BLaER1 treated with 17β-estradiol and CSF1 and Interleukin-3, amounts not matched to agents 10 nM and 100 nM (cell line): ENCODE data around the gene C2orf69.

Experiments used
- H3K27ac ChIP-seq, 11 experiments: shearing (Covaris generic); formaldehyde crosslinking; 2 replicates each; pipeline ENCODE4 v1.8.1; 2022
- H3K27me3 ChIP-seq, 11 experiments: shearing (Covaris generic); formaldehyde crosslinking; 2 replicates each; pipeline ENCODE4 v1.8.1; 2022
- H3K36me3 ChIP-seq, 11 experiments: shearing (Covaris generic); formaldehyde crosslinking; 2 replicates each; pipeline ENCODE4 v1.8.1; 2022
- H3K4me1 ChIP-seq, 10 experiments: shearing (Covaris generic); formaldehyde crosslinking; 2 replicates each; pipeline ENCODE4 v1.8.1; 2022
- H3K4me2 ChIP-seq, 11 experiments: shearing (Covaris generic); formaldehyde crosslinking; 2 replicates each; pipeline ENCODE4 v1.8.1; 2022
- H3K4me3 ChIP-seq, 10 experiments: shearing (Covaris generic); formaldehyde crosslinking; 2 replicates each; pipeline ENCODE4 v1.8.1; 2022
- H3K9ac ChIP-seq, 11 experiments: shearing (Covaris generic); formaldehyde crosslinking; 2 replicates each; pipeline ENCODE4 v1.8.1; 2022
- H3K9me3 ChIP-seq, 11 experiments: shearing (Covaris generic); formaldehyde crosslinking; replicated peaks in 1 of 11; 2 replicates each; pipeline ENCODE4 v1.8.1; 2022
- H4K20me1 ChIP-seq, 11 experiments: shearing (Covaris generic); formaldehyde crosslinking; 2 replicates each; pipeline ENCODE4 v1.8.1; 2022
- Cebpa-rat ChIP-seq, 11 experiments: shearing (Covaris generic); IDR thresholded peaks; 2 replicates each; pipeline ENCODE4 v1.8.1; 2022

C2orf69 gene

DNA sequence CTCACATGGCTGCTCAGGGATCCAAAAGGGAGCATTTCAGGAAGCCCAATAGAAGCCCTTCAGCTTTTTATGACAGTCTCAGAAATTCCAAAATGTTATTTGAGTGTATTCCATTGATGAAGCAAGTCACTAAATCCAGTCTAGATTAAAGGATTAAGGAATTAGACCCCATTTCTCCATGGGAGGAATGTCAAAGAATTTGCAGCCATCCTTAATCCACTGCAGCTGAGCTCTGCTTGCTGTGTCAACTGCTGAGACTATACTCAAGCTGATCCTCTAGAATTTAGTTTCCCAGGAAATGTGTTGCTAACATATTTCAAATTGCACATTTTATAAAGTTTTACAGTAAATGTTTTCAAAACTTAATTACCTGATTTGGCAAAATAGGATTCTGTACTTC is 28.4 kb upstream of the C2orf69 start:
- peaks cover 0 to 10% (median 3%) of the 10 kb centered on the region in 11 experiments; a peak in 6 of 22 replicates for H3K36me3 ChIP-seq
- H3K9ac ChIP-seq: no peak overlapping the region
- no peaks in the 10 kb centered on the region for H3K4me1 ChIP-seq
- H3K27me3 ChIP-seq: no peaks in the 10 kb centered on the region
- H4K20me1 ChIP-seq: no peaks in the 10 kb centered on the region
- no peak overlapping the region for H3K27ac ChIP-seq
- no peak overlapping the region for H3K4me2 ChIP-seq
- peaks cover 0 to 11% (median 0%) of the 10 kb centered on the region in 11 experiments; a peak in 5 of 22 replicates for H3K9me3 ChIP-seq
- H3K4me3 ChIP-seq: no peak overlapping the region
- no peak for TF ChIP-seq Cebpa-rat (IDR thresholded peaks at IDR 0.05)

DNA sequence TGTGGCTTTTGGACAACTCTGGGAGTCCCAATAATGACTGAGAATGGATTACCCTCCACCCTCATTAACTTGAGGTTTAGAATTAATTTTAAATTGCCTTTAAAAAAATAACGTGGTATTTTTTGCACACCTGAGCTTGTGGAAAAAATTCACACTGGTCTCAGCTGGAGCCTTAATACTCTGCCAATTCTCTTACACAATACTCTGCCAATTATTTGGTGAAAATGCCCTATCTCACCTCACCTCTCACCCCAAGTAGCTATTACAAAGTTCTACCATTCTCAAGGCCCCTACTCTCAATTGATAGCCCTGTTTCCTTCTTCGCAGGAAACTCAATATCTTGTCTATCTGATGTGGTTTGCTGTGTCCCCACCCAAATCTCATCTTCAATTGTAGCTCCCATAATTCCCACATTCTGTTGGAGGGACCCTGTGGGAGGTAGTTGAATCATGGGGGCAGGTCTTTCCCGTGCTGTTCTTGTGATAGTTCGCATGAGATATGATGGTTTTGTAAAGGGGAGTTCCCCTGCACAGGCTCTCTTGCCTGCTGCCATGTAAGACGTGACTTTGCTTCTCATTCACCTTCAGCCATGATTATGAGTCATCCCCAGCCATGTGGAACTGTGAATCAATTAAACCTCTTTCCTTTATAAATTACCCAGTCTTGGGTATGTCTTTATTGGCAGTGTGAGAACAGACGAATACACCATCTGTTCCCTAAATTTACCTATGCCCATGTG is 27.4 kb upstream of the C2orf69 start:
- Histone ChIP-seq H4K20me1 (no peaks in the 10 kb centered on the region), H3K27me3 (no peaks in the 10 kb centered on the region), H3K36me3 (peaks cover 0 to 10% (median 0%) of the 10 kb centered on the region in 11 experiments; a peak in 5 of 22 replicates), H3K9ac (no peak overlapping the region), H3K4me2 (no peak overlapping the region), H3K4me3 (no peak overlapping the region), H3K9me3 (peaks cover 0 to 6% (median 0%) of the 10 kb centered on the region in 11 experiments; a peak in 5 of 22 replicates), H3K27ac (no peak overlapping the region), H3K4me1 (no peaks in the 10 kb centered on the region)
- no peak for TF ChIP-seq Cebpa-rat (IDR thresholded peaks at IDR 0.05)

DNA sequence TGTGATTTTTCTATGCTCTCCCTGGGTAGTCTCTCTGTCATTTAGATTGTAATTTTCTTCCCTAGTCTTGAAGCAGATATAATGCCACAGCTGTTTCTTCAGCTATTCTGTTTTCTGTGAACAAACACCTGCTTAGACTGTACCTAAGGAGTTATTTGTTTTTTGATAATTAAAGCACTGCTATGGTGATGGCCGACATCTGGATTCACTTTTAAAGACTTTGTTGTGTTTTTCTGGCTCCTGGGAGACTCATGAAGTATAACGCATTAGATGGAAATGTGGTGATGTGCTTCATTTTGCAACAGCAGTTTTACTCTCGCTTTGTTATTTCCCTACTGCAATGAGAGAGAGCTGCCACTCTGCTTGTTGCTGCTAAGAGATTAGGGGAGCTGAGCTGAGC is 15.7 kb upstream of the C2orf69 start:
- Histone ChIP-seq H3K9me3 (peaks cover 0 to 9% (median 0%) of the 10 kb centered on the region in 11 experiments; a peak in 3 of 22 replicates), H3K36me3 (no peaks in the 10 kb centered on the region), H3K9ac (no peak overlapping the region), H4K20me1 (no peaks in the 10 kb centered on the region), H3K27me3 (no peaks in the 10 kb centered on the region), H3K4me1 (no peaks in the 10 kb centered on the region), H3K27ac (no peak overlapping the region), H3K4me2 (no peak overlapping the region), H3K4me3 (no peak overlapping the region)
- TF ChIP-seq Cebpa-rat (IDR thresholded peaks at IDR 0.05): no peak

DNA sequence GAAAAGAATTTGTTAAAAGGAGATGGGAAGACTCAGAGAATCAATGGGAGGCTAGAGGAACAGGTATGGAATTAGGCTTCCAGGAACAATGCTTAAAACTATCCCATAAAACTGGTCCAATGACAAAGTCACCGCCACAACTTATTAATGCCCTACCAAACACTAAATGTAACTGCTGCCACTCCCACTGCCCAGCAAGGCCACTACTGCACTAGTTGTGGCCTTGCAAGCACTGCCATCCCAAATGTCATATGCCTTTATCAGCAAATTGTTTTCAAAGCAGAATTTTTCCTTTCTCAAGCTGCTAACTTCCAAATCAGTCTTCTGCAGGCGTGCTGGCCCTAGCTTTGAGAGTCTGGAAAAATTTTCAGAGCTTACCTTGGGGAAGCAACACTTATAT is 14.5 kb upstream of the C2orf69 start:
- no peak for TF ChIP-seq Cebpa-rat (IDR thresholded peaks at IDR 0.05)
- Histone ChIP-seq H3K4me3 (no peak overlapping the region), H3K4me2 (no peak overlapping the region), H3K4me1 (no peaks in the 10 kb centered on the region), H3K36me3 (no peaks in the 10 kb centered on the region), H3K27me3 (no peaks in the 10 kb centered on the region), H3K9ac (no peak overlapping the region), H3K9me3 (peaks cover 0 to 9% (median 0%) of the 10 kb centered on the region in 11 experiments; a peak in 3 of 22 replicates), H4K20me1 (no peaks in the 10 kb centered on the region), H3K27ac (no peak overlapping the region)

DNA sequence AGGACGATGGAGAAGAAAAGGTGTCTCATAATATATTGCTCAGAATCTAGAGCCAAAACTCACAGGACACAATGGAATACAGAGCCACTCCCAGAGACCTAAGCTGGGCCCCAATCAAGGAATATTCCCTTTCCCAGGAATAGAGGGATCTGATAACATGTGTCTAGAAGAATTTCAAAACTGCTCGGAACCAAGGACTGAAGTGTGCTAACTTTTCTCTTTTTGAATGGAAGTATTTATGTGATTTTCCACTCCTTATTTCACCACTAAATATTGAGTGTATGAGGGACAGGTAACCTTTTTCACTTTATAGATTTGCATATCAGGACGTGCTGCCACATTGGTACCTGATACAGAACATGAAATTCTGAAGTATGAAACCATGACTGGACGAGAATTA is 9.2 kb upstream of the C2orf69 start:
- Histone ChIP-seq H3K9me3 (no peaks in the 10 kb centered on the region), H3K27me3 (no peaks in the 10 kb centered on the region), H3K36me3 (no peaks in the 10 kb centered on the region), H3K4me1 (peaks cover 0 to 2% (median 0%) of the 10 kb centered on the region in 10 experiments; a peak in 1 of 20 replicates), H3K27ac (no peak overlapping the region), H3K4me3 (no peak overlapping the region), H3K4me2 (no peak overlapping the region), H4K20me1 (no peaks in the 10 kb centered on the region), H3K9ac (no peak overlapping the region)
- TF ChIP-seq Cebpa-rat (IDR thresholded peaks at IDR 0.05): no peak

DNA sequence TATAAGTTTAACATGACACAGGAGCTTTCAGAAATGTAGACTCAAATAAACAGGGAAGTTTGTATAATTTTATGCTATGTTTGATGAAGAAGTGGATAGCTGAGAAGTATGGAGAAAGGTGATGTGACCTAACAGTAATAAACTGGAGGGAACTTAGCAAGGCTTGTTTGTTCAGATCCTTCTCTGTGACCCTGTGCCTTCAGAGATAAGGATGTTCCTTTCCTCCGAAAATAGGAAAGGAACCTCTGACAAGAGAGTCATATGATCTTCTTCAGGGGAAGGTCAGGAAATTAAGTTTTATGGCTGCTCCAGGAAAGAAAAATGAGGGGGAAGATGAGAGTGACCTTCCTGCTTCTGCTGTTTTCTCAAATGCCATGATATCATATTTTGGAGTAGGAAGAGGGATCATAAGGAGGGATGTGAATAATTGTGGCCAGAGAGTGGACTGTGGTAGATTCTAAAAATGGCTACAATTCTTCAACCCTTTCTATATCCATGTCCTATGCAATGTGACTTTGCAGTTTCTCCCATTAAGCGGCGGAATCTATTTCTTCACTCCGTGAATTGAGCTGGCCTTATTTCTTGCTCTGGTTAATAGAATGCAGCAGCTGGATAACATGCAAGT is 8.5 kb upstream of the C2orf69 start:
- Histone ChIP-seq H3K9me3 (no peaks in the 10 kb centered on the region), H3K4me3 (no peak overlapping the region), H3K27ac (no peak overlapping the region), H3K9ac (no peak overlapping the region), H3K27me3 (no peaks in the 10 kb centered on the region), H3K4me2 (peak overlapping the region in 2 of 11 experiments; percentile 10 to 28; a peak in 2 of 22 replicates), H4K20me1 (no peaks in the 10 kb centered on the region), H3K36me3 (no peaks in the 10 kb centered on the region), H3K4me1 (peaks cover 0 to 5% (median 0%) of the 10 kb centered on the region in 10 experiments; a peak in 2 of 20 replicates)
- TF ChIP-seq Cebpa-rat (IDR thresholded peaks at IDR 0.05): no peak

DNA sequence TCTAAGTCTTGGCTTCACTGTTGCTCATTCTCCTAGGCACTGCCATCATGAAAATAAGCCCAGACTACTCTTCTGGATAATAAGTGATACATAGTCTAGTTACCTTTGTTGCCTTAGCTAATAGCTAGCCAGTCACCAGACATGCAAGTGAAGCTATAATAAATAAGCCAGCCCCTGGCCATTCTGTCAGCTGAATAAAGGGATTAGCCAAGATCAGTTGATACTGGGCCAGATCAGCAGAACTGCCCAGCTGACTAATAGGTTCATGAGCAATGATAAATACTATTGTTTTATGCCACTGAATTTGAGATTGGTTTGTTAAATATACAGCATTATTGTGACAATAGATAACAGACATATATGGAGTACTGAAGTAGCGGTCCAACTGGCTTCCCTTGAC is 8.0 kb upstream of the C2orf69 start:
- H3K4me2 ChIP-seq: peak overlapping the region in 2 of 11 experiments; percentile 10 to 28; a peak in 2 of 22 replicates
- H3K4me3 ChIP-seq: no peak overlapping the region
- no peak overlapping the region for H3K9ac ChIP-seq
- H3K27ac ChIP-seq: no peak overlapping the region
- TF ChIP-seq Cebpa-rat (IDR thresholded peaks at IDR 0.05): no peak
- no peaks in the 10 kb centered on the region for H3K9me3 ChIP-seq
- H3K36me3 ChIP-seq: no peaks in the 10 kb centered on the region
- H3K27me3 ChIP-seq: no peaks in the 10 kb centered on the region
- peaks cover 0 to 5% (median 0%) of the 10 kb centered on the region in 10 experiments; a peak in 2 of 20 replicates for H3K4me1 ChIP-seq
- H4K20me1 ChIP-seq: no peaks in the 10 kb centered on the region

DNA sequence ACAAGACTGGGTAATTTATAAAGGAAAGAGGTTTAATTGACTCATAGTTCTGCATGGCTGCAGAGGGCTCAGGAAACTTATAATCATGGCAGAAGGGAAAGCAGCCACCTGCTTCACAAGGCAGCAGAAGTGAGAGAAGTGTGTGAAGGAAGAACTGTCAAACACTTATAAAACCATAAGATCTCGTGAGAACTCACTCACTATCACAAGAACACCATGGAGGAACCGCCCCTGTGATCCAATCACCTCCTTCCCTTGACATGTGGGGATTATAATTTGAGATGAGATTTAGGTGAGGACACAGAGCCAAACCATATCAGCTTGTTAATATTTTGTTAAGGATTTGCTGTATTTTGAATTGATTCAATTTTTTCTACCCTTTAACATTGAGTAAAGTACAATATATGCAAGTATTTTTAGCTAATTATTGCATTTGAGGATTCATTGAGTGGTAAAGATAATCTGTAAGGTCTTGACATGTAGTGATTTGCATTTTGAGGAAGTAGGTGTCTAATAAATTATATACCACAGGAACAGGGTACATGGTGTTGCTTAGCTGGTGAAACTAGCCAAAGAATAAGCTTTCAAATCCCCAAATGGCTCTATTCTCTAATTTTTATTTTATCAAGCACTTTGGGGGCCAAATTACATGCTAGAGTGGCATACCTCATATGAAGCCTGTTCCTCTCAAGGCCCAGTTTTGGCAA is 3.9 kb upstream of the C2orf69 start:
- no peak for TF ChIP-seq Cebpa-rat (IDR thresholded peaks at IDR 0.05)
- Histone ChIP-seq H3K36me3 (peaks cover 0 to 9% (median 0%) of the 10 kb centered on the region in 11 experiments; a peak in 1 of 22 replicates), H3K4me3 (no peak overlapping the region), H3K4me1 (peaks cover 7 to 14% (median 9%) of the 10 kb centered on the region in 10 experiments), H3K4me2 (peak overlapping the region in 1 of 11 experiments; percentile 10; a peak in 1 of 22 replicates), H3K27me3 (no peaks in the 10 kb centered on the region), H3K9me3 (no peaks in the 10 kb centered on the region), H4K20me1 (peaks cover 0 to 7% (median 2%) of the 10 kb centered on the region in 11 experiments; a peak in 10 of 22 replicates), H3K27ac (no peak overlapping the region), H3K9ac (no peak overlapping the region)
